Type B pancreatic cell (in vitro differentiated cells): ENCODE results near the gene HECW1. TPM values are rescaled to one million over a fixed set of nuclear protein-coding genes. Genes with fewer than 3 reads are reported as not detected.
"Not testable (repeated sequence)": the region's sequence is repeated elsewhere in the genome, so short reads cannot be mapped to it uniquely, and the experiment has no call there.

Source experiments
- DNase-seq: peaks from one replicate; pipeline ENCODE4 v3.0.0; 2021; ENCODE audit warnings: mixed read lengths; ENCODE audit not compliant: unreplicated experiment; ENCODE audit errors: extremely low spot score
- H3K27ac Mint-ChIP-seq: 2 replicates; pipeline ENCODE4 v1.8.0; 2021; ENCODE audit warnings: mild to moderate bottlenecking, mixed read lengths
- H3K27me3 Mint-ChIP-seq: 2 replicates; pipeline ENCODE4 v1.8.0; 2021; ENCODE audit warnings: mixed read lengths
- H3K36me3 Mint-ChIP-seq: 2 replicates; pipeline ENCODE4 v1.8.0; 2021; ENCODE audit warnings: mixed read lengths
- H3K4me1 Mint-ChIP-seq: one replicate; pipeline ENCODE4 v1.8.0; 2021; ENCODE audit warnings: mixed read lengths; ENCODE audit not compliant: unreplicated experiment
- H3K4me3 Mint-ChIP-seq: 2 replicates; pipeline ENCODE4 v1.8.0; 2021; ENCODE audit warnings: mild to moderate bottlenecking, mixed read lengths
- H3K9me3 Mint-ChIP-seq: 2 replicates; pipeline ENCODE4 v1.8.0; 2021; ENCODE audit warnings: mixed read lengths
- long read RNA-seq: library from polyadenylated mRNA; unstranded; transcript quantifications from one replicate; pipeline ENCODE4 v2.0.0, GENCODE V29; 2020
- total RNA-seq: library from RNA; stranded (reverse); gene quantifications from 2 replicates; pipeline ENCODE4 v1.2.1, GENCODE V29; 2021; ENCODE audit warnings: low replicate concordance
- TF ChIP-seq, protein P1 (sequence below): fragments of 200-600 bp; sonication (generic); conservative IDR thresholded peaks from 2 replicates; pipeline ENCODE4 v1.5.0; 2021; ENCODE audit warnings: antibody characterized with exemption, mild to moderate bottlenecking

HECW1 gene
- total RNA-seq = 0.90 and 1.4 TPM in 2 replicates
- long read RNA-seq, partial matches to known transcripts = 1 of 2 reads
- long read RNA-seq, other reads (novel, unspliced or antisense) = 1 of 2 reads

DNA sequence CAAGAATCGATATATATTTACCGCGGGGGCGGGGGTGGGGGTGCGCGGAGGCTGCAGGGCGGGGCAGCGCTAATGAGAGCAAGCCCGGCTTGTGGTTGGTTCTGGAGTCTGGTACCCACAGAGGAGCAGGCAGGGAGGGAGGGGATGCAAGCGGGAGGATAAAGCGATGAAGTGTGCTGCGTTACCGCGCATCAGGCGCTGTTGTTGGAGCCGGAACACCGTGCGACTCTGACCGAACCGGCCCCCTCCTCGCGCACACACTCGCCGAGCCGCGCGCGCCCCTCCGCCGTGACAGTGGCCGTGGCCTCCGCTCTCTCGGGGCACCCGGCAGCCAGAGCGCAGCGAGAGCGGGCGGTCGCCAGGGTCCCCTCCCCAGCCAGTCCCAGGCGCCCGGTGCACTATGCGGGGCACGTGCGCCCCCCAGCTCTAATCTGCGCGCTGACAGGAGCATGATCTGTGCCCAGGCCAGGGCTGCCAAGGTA, at the start of gene HECW1:
HECW1 (plus strand) TSS at position 189 of the 482 bp plus-strand sequence. CDS start 131,259 bp downstream, outside the sequence.
- no peak for DNase-seq
- Mint-ChIP-seq H3K4me1 (peaks cover 7% of the 10 kb centered on the region), H3K9me3 (no peaks in the 10 kb centered on the region), H3K36me3 (no peaks in the 10 kb centered on the region), H3K27me3 (peaks cover 76% of the 10 kb centered on the region), H3K4me3 (peak within 1 kb of the TSS; percentile 65), H3K27ac (no peak within 1 kb of the TSS)
- TF ChIP-seq, protein P1, sequence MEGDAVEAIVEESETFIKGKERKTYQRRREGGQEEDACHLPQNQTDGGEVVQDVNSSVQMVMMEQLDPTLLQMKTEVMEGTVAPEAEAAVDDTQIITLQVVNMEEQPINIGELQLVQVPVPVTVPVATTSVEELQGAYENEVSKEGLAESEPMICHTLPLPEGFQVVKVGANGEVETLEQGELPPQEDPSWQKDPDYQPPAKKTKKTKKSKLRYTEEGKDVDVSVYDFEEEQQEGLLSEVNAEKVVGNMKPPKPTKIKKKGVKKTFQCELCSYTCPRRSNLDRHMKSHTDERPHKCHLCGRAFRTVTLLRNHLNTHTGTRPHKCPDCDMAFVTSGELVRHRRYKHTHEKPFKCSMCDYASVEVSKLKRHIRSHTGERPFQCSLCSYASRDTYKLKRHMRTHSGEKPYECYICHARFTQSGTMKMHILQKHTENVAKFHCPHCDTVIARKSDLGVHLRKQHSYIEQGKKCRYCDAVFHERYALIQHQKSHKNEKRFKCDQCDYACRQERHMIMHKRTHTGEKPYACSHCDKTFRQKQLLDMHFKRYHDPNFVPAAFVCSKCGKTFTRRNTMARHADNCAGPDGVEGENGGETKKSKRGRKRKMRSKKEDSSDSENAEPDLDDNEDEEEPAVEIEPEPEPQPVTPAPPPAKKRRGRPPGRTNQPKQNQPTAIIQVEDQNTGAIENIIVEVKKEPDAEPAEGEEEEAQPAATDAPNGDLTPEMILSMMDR = no peak

DNA sequence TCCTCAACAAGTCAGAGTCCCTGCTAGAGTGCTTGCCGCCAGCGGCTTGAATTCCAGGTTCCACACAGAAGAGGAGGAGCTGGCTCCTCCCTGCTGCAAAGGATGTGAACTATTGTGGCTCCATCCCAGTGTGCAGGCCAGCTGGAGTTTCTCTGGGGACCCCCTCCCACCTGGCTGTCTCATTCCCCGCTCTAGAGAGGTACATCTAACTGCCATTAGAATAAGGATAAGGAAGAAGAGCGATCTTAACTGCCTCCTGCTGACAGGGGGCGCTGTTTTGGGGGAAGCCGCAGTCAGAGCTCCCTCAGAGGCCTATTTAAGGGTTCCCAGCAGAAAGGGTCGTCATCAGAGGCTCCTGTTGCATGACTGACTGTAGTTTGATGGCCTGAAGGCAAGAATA, 40.8 kb upstream of the HECW1 start:
- H3K36me3 Mint-ChIP-seq = no peaks in the 10 kb centered on the region
- H3K9me3 Mint-ChIP-seq = no peaks in the 10 kb centered on the region
- H3K4me1 Mint-ChIP-seq = no peaks in the 10 kb centered on the region
- no peak for DNase-seq
- H3K27ac Mint-ChIP-seq = no peak overlapping the region
- TF ChIP-seq, protein P1 = peak; percentile 71
- no peak overlapping the region for H3K4me3 Mint-ChIP-seq
- peaks cover 3% of the 10 kb centered on the region for H3K27me3 Mint-ChIP-seq

DNA sequence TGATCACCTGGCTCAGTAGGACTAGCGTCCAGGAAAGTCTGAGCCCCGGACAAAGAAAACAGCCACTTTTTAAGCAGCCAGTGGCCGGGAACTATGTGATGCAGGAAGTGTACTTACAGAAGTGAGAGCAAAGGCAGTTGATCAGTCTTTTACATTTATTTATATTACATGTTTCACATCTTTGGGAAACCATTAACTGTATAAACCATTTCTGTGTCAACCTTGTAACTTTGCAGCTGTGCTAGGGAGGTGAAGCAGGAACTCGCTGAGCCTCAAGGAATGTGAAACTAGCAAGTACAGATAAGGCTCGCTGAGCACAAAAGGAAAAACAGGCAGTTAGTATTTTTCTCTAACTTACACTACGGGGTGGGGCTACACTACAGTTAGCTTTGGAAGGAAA, 39.9 kb upstream of the HECW1 start:
- TF ChIP-seq, protein P1 = no peak
- no peak for DNase-seq
- Mint-ChIP-seq H3K27me3 (peaks cover 3% of the 10 kb centered on the region), H3K27ac (no peak overlapping the region), H3K9me3 (no peaks in the 10 kb centered on the region), H3K4me1 (no peaks in the 10 kb centered on the region), H3K4me3 (no peak overlapping the region), H3K36me3 (no peaks in the 10 kb centered on the region)

DNA sequence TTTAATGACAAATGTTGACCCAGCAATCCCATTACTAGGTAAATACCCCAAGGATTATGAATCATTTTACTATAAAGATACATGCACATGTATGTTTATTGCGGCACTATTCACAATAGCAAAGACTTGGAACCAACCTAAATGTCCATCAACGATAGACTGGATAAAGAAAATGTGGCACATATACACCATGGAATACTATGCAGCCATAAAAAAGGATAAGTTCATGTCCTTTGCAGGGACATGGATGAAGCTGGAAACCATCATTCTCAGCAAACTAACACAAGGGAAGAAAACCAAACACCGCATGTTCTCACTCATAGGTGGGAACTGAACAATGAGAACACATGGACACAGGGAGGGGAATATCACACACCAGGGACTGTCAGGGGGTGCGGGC, 38.6 kb upstream of the HECW1 start:
- not testable (repeated sequence) for H3K27ac Mint-ChIP-seq, H3K36me3 Mint-ChIP-seq, H3K27me3 Mint-ChIP-seq, DNase-seq, H3K9me3 Mint-ChIP-seq, H3K4me1 Mint-ChIP-seq, H3K4me3 Mint-ChIP-seq

DNA sequence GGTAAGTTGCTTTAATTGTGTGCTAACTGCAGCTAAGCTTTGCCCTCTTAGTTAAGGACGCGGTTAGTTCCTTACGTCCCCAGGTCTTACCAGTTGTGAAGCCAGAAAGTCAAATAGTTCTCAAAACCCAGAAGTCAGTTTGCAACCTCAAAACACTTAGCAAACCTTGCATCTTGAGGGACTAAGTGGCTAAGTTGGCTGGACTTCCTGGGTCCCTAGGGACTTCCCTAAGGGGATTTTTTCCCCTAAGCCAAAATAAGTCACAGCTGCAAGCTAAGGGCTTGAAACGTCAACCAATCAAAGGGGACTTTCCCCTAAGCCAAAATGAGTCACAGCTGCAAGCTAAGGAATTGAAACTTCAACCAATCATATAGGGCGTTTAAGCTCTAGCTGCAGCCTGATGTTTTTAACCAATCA, 36.2 kb upstream of the HECW1 start:
- TF ChIP-seq, protein P1 = no peak
- H3K4me1 Mint-ChIP-seq = peaks cover 5% of the 10 kb centered on the region
- no peaks in the 10 kb centered on the region for H3K36me3 Mint-ChIP-seq

DNA sequence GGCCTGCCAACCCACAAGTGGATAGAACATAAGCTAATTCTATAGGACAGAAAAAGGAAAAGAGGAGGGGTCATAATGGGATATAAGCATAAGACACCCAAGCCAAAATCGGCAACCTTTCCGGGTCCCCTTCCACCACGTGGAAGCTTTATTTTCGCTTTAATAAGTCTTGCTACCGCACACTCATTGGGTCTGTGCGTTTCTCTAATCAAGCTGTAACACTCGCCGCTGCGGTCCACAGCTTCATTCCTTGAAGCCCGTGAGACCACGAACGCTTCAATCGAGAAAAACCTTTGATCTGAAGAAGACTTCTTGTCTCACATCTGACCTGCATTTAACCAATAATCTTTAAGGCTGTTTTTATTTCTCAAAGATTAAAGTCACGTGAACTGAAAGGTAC, 35.8 kb upstream of the HECW1 start:
- TF ChIP-seq, protein P1 = no peak
- Mint-ChIP-seq H3K27ac (no peak overlapping the region), H3K27me3 (peaks cover 9% of the 10 kb centered on the region), H3K9me3 (no peaks in the 10 kb centered on the region), H3K4me1 (peaks cover 5% of the 10 kb centered on the region), H3K4me3 (no peak overlapping the region), H3K36me3 (no peaks in the 10 kb centered on the region)
- no peak for DNase-seq

More for the DNA sequence above, 36.2 kb upstream of the HECW1 start:
- Mint-ChIP-seq H3K4me3 (no peak overlapping the region), H3K27me3 (peaks cover 11% of the 10 kb centered on the region), H3K27ac (no peak overlapping the region), H3K9me3 (no peaks in the 10 kb centered on the region)
- no peak for DNase-seq
